Mesendoderm (in vitro differentiated cells): ENCODE measurements around the gene PHYKPL.

Experiments
- DNase-seq: peaks from one replicate; pipeline ENCODE4 v3.0.0; 2013
- H2AK5ac ChIP-seq: 2 replicates; pipeline ENCODE4 v1.6.1; 2013; ENCODE audit warnings: low read length, inconsistent platforms
- H2BK120ac ChIP-seq: 2 replicates; pipeline ENCODE4 v1.6.1; 2013; ENCODE audit warnings: low read depth, mild to moderate bottlenecking, low read length, moderate library complexity, mixed read lengths
- H2BK15ac ChIP-seq: replicated peaks from 2 replicates; pipeline ENCODE4 v1.6.1; 2013; ENCODE audit warnings: low read depth, mild to moderate bottlenecking, moderate library complexity
- H2BK5ac ChIP-seq: 2 replicates; pipeline ENCODE4 v1.6.1; 2013; ENCODE audit warnings: low read length, inconsistent platforms
- H3K18ac ChIP-seq: 2 replicates; pipeline ENCODE4 v1.6.1; 2013; ENCODE audit warnings: mild to moderate bottlenecking, low read length, mixed read lengths
- H3K23ac ChIP-seq: one replicate; pipeline ENCODE4 v1.6.1; 2013; ENCODE audit warnings: low read length
- H3K27ac ChIP-seq: 2 replicates; pipeline ENCODE4 v1.5.1; 2013; ENCODE audit warnings: low read depth, mild to moderate bottlenecking, inconsistent platforms, low read length, moderate library complexity
- H3K27me3 ChIP-seq: 2 replicates; pipeline ENCODE4 v1.6.1; 2013; ENCODE audit warnings: low read length, control low read depth, mild to moderate bottlenecking, inconsistent platforms; ENCODE audit not compliant: insufficient read depth, poor library complexity
- H3K36me3 ChIP-seq: 2 replicates; pipeline ENCODE4 v1.6.1; 2013; ENCODE audit warnings: low read length, inconsistent platforms; ENCODE audit not compliant: control insufficient read depth, insufficient read depth
- H3K4ac ChIP-seq: one replicate; pipeline ENCODE4 v1.6.1; 2013; ENCODE audit warnings: low read depth, mild to moderate bottlenecking, low read length, moderate library complexity
- H3K4me1 ChIP-seq: 2 replicates; pipeline ENCODE4 v1.6.1; 2013; ENCODE audit warnings: low read depth, low read length, inconsistent platforms; ENCODE audit not compliant: control insufficient read depth
- H3K4me2 ChIP-seq: 2 replicates; pipeline ENCODE4 v1.6.1; 2013; ENCODE audit warnings: low read length
- H3K4me3 ChIP-seq: 2 replicates; pipeline ENCODE4 v1.5.1; 2013; ENCODE audit warnings: mild to moderate bottlenecking, low read length
- H3K56ac ChIP-seq: one replicate; pipeline ENCODE4 v1.6.1; 2013; ENCODE audit warnings: low read length
- H3K79me1 ChIP-seq: 2 replicates; pipeline ENCODE4 v1.6.1; 2013; ENCODE audit warnings: low read length, inconsistent platforms
- H3K79me2 ChIP-seq: 2 replicates; pipeline ENCODE4 v1.6.1; 2013; ENCODE audit warnings: mild to moderate bottlenecking, low read length; ENCODE audit not compliant: control insufficient read depth, insufficient read depth
- H3K9ac ChIP-seq: 2 replicates; pipeline ENCODE4 v1.6.1; 2013; ENCODE audit warnings: low read length, inconsistent platforms
- H4K5ac ChIP-seq: one replicate; pipeline ENCODE4 v1.6.1; 2013; ENCODE audit warnings: low read length
- H4K8ac ChIP-seq: one replicate; pipeline ENCODE4 v1.6.1; 2013; ENCODE audit warnings: low read depth, mild to moderate bottlenecking, control low read depth, low read length, moderate library complexity
- WGBS: extraction: QIAGEN DNeasy Blood & Tissue Kit; methylation state at CpG from one replicate; pipeline ENCODE4 v1.1.7; 2013; ENCODE audit warnings: low lambda C conversion rate, missing lambda C conversion rate; ENCODE audit not compliant: insufficient coverage; ENCODE audit errors: extremely low coverage; 5-methylcytosine and 5-hydroxymethylcytosine counted together

Gene PHYKPL

GRCh38 chr5:178218237-178218776 is 14.3 kb downstream of the PHYKPL start:
- WGBS: no CpG with 5 or more reads among the region's 5 CpGs
- Histone ChIP-seq H3K27me3 (no peaks in the 10 kb centered on the region), H4K8ac (no peak overlapping the region), H3K79me1 (no peaks in the 10 kb centered on the region), H3K4me1 (no peaks in the 10 kb centered on the region), H4K5ac (no peak overlapping the region), H3K23ac (no peak overlapping the region), H3K56ac (no peak overlapping the region), H2AK5ac (no peak overlapping the region), H3K27ac (no peak overlapping the region), H3K79me2 (no peaks in the 10 kb centered on the region), H2BK5ac (no peak overlapping the region), H3K4me3 (no peak overlapping the region), H2BK15ac (no peak overlapping the region), H3K9ac (no peak overlapping the region), H3K18ac (no peak overlapping the region), H3K4ac (no peak overlapping the region), H2BK120ac (no peak overlapping the region), H3K36me3 (peaks cover 14% of the 10 kb centered on the region), H3K4me2 (no peak overlapping the region)
- no peak for DNase-seq

GRCh38 chr5:178216779-178217178 is 15.8 kb downstream of the PHYKPL start:
- no peak overlapping the region for H3K23ac ChIP-seq
- no peak overlapping the region for H2BK120ac ChIP-seq
- no peak overlapping the region for H4K8ac ChIP-seq
- no peak overlapping the region for H2BK5ac ChIP-seq
- no peaks in the 10 kb centered on the region for H3K79me2 ChIP-seq
- no peak overlapping the region for H3K56ac ChIP-seq
- no CpG with 5 or more reads among the region's 3 CpGs for WGBS
- no peak overlapping the region for H2BK15ac ChIP-seq
- H3K4ac ChIP-seq: no peak overlapping the region
- no peaks in the 10 kb centered on the region for H3K4me1 ChIP-seq
- H3K18ac ChIP-seq: no peak overlapping the region
- no peak overlapping the region for H3K4me3 ChIP-seq
- no peak overlapping the region for H3K27ac ChIP-seq
- no peak overlapping the region for H2AK5ac ChIP-seq
- peaks cover 23% of the 10 kb centered on the region for H3K36me3 ChIP-seq
- H3K27me3 ChIP-seq: no peaks in the 10 kb centered on the region
- H3K79me1 ChIP-seq: no peaks in the 10 kb centered on the region
- H3K9ac ChIP-seq: no peak overlapping the region
- H4K5ac ChIP-seq: no peak overlapping the region
- H3K4me2 ChIP-seq: no peak overlapping the region
- DNase-seq: no peak

GRCh38 chr5:178216088-178216534 is 16.5 kb downstream of the PHYKPL start:
- Histone ChIP-seq H4K8ac (no peak overlapping the region), H4K5ac (no peak overlapping the region), H3K9ac (no peak overlapping the region), H3K4me1 (no peaks in the 10 kb centered on the region), H3K4me3 (no peak overlapping the region), H3K23ac (no peak overlapping the region), H3K18ac (no peak overlapping the region), H3K36me3 (peaks cover 29% of the 10 kb centered on the region), H2BK15ac (no peak overlapping the region), H3K79me1 (no peaks in the 10 kb centered on the region), H3K27ac (no peak overlapping the region), H3K56ac (no peak overlapping the region), H2AK5ac (no peak overlapping the region), H3K27me3 (no peaks in the 10 kb centered on the region), H2BK5ac (no peak overlapping the region), H2BK120ac (no peak overlapping the region), H3K79me2 (no peaks in the 10 kb centered on the region), H3K4ac (no peak overlapping the region), H3K4me2 (no peak overlapping the region)
- WGBS: no CpG with 5 or more reads among the region's 5 CpGs
- no peak for DNase-seq

GRCh38 chr5:178215280-178216002 is 17.2 kb downstream of the PHYKPL start:
- H3K56ac ChIP-seq: no peak overlapping the region
- H3K4me2 ChIP-seq: no peak overlapping the region
- no peak overlapping the region for H4K5ac ChIP-seq
- H3K4me3 ChIP-seq: no peak overlapping the region
- no peak overlapping the region for H3K9ac ChIP-seq
- H4K8ac ChIP-seq: no peak overlapping the region
- H3K18ac ChIP-seq: no peak overlapping the region
- H3K4ac ChIP-seq: no peak overlapping the region
- peaks cover 29% of the 10 kb centered on the region for H3K36me3 ChIP-seq
- no CpG with 5 or more reads among the region's 13 CpGs for WGBS
- H3K27me3 ChIP-seq: no peaks in the 10 kb centered on the region
- no peak overlapping the region for H2BK120ac ChIP-seq
- H2AK5ac ChIP-seq: no peak overlapping the region
- H3K4me1 ChIP-seq: no peaks in the 10 kb centered on the region
- H3K79me1 ChIP-seq: no peaks in the 10 kb centered on the region
- H2BK15ac ChIP-seq: no peak overlapping the region
- H2BK5ac ChIP-seq: no peak overlapping the region
- no peaks in the 10 kb centered on the region for H3K79me2 ChIP-seq
- H3K23ac ChIP-seq: no peak overlapping the region
- H3K27ac ChIP-seq: no peak overlapping the region
- DNase-seq: no peak

- DNase-seq: no peak
- no CpG with 5 or more reads among the region's 6 CpGs for WGBS
- no peak overlapping the region for H3K4me2 ChIP-seq
- no peak overlapping the region for H3K9ac ChIP-seq
- no peaks in the 10 kb centered on the region for H3K79me2 ChIP-seq
- peaks cover 40% of the 10 kb centered on the region for H3K36me3 ChIP-seq
- H3K23ac ChIP-seq: no peak overlapping the region
- no peak overlapping the region for H2BK120ac ChIP-seq
- no peak overlapping the region for H2AK5ac ChIP-seq
- no peaks in the 10 kb centered on the region for H3K4me1 ChIP-seq
- no peak overlapping the region for H2BK15ac ChIP-seq
- no peak overlapping the region for H3K4me3 ChIP-seq
- H4K8ac ChIP-seq: no peak overlapping the region
- no peak overlapping the region for H3K4ac ChIP-seq
- no peak overlapping the region for H3K18ac ChIP-seq
- H3K56ac ChIP-seq: no peak overlapping the region
- H3K27me3 ChIP-seq: no peaks in the 10 kb centered on the region
- H2BK5ac ChIP-seq: no peak overlapping the region
- H3K79me1 ChIP-seq: peaks cover 1% of the 10 kb centered on the region
- H4K5ac ChIP-seq: no peak overlapping the region
- no peak overlapping the region for H3K27ac ChIP-seq
Measured at GRCh38 chr5:178214160-178214803, 18.3 kb downstream of the PHYKPL start.
